Ascending aorta (tissue), 2 donors: ENCODE data around the gene NOP53. TPM values are rescaled to one million over a fixed set of nuclear protein-coding genes. Genes with fewer than 3 reads are reported as not detected.
"Not testable (repeated sequence)": the region's sequence is repeated elsewhere in the genome, so short reads cannot be mapped to it uniquely, and the experiment has no call there.

ENCODE experiments used
- DNase-seq, 2 donors: peaks; one replicate each; pipeline ENCODE4 v3.0.0-alpha.2; 2019; ENCODE audit warnings: low spot score in 2 of 2
- H3K27ac ChIP-seq, 2 donors: fragments of 200-600 bp; sonication (generic); one replicate each; pipeline ENCODE4 v1.5.1; 2016 to 2017; ENCODE audit warnings: mild to moderate bottlenecking in 1 of 2
- H3K27me3 ChIP-seq: fragments of 200-600 bp; sonication (generic); one replicate; pipeline ENCODE4 v1.5.1; 2017
- H3K36me3 ChIP-seq, 2 donors: fragments of 200-600 bp; sonication (generic); one replicate each; pipeline ENCODE4 v1.5.1; 2016
- H3K4me1 ChIP-seq, 2 donors: fragments of 200-600 bp; sonication (generic); one replicate each; pipeline ENCODE4 v1.5.1; 2016 to 2017; ENCODE audit warnings: mild to moderate bottlenecking in 1 of 2
- H3K4me3 ChIP-seq, 2 donors: fragments of 200-600 bp; sonication (generic); one replicate each; pipeline ENCODE4 v1.5.1; 2016 to 2017; ENCODE audit warnings: mild to moderate bottlenecking in 1 of 2
- H3K9me3 ChIP-seq, 2 donors: fragments of 200-600 bp; sonication (generic); one replicate each; pipeline ENCODE4 v1.5.1; 2016
- intact Hi-C: fragments of 100-400 bp; cut with DNase I; formaldehyde crosslinking; loops from one replicate; pipeline ENCODE4 v1.15.1; 2023
- total RNA-seq: library from RNA; depleted of rRNA; stranded (reverse); fragments of >200 nt; gene quantifications from one replicate; pipeline ENCODE4 v1.1.0, GENCODE V29; 2016
- TF ChIP-seq, protein P1 (sequence below), 3 experiments: fragments of 200-600 bp in 2 of 3; fragments of 450-650 bp in 1 of 3; sonication (generic) in 2 of 3; IDR thresholded peaks; one replicate each; pipeline ENCODE4 v1.5.1; 2016 to 2019; ENCODE audit warnings: antibody characterized with exemption in 3 of 3, mild to moderate bottlenecking in 1 of 3, moderate library complexity in 1 of 3

NOP53 gene
- total RNA-seq, 1 donor from 2014 or later: 385 TPM

DNA sequence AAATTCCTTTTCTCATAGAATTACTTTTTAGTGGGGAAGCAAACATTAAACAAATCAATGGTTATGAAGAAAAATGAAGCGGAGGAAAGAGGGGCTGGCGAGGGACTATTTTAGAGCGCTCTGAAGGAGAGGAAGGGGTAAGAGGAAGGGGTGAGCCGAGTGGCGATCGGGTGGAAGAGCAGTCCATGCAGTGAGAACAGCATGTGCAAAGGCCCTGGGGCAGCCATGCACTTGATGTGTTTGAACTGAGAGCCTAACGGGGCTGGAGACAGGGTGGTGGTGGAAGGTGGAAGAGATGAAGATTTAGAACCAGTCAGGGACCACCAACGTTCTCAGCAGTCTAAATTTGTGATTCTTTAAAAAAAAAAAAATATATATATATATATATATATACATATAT lies 14.4 kb upstream of the NOP53 start:
- no peak overlapping the region for H3K4me3 ChIP-seq
- peak overlapping the region; percentile 89 to 95 for H3K27ac ChIP-seq
- TF ChIP-seq, protein P1, sequence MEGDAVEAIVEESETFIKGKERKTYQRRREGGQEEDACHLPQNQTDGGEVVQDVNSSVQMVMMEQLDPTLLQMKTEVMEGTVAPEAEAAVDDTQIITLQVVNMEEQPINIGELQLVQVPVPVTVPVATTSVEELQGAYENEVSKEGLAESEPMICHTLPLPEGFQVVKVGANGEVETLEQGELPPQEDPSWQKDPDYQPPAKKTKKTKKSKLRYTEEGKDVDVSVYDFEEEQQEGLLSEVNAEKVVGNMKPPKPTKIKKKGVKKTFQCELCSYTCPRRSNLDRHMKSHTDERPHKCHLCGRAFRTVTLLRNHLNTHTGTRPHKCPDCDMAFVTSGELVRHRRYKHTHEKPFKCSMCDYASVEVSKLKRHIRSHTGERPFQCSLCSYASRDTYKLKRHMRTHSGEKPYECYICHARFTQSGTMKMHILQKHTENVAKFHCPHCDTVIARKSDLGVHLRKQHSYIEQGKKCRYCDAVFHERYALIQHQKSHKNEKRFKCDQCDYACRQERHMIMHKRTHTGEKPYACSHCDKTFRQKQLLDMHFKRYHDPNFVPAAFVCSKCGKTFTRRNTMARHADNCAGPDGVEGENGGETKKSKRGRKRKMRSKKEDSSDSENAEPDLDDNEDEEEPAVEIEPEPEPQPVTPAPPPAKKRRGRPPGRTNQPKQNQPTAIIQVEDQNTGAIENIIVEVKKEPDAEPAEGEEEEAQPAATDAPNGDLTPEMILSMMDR (IDR thresholded peaks at IDR 0.05): no peak
- H3K27me3 ChIP-seq: no peaks in the 10 kb centered on the region
- no peaks in the 10 kb centered on the region for H3K9me3 ChIP-seq
- H3K36me3 ChIP-seq: peaks cover 36 to 65% of the 10 kb centered on the region in 2 donors
- peaks cover 6 to 26% of the 10 kb centered on the region in 2 donors for H3K4me1 ChIP-seq
- intact Hi-C loops: no loop called here
- DNase-seq: no peak

DNA sequence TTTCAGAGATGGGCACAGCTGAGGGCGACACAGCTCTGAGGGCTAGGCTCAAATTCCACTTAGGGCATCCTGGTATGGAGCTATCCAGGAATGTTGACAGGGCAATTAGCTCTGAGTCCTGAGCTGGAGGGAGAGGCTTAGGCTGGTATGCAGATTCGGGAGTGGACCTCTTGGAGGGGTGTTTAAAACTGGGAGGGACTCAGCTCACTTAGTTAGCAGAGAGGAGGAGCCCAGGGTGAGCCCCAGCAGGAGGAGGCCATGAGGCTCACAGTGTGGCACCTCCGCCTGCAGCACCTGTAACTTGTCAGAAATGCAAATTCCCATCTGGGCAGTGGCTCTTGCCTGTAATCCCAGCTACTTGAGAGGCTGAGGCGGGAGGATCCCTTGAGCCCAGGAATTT lies 10.2 kb upstream of the NOP53 start:
- Histone ChIP-seq H3K36me3 (peaks cover 39 to 72% of the 10 kb centered on the region in 2 donors), H3K4me1 (peaks cover 0 to 5% of the 10 kb centered on the region in 2 donors), H3K27me3 (no peaks in the 10 kb centered on the region), H3K27ac (peak overlapping the region in 1 of 2 donors; percentile 6), H3K9me3 (no peaks in the 10 kb centered on the region), H3K4me3 (no peak overlapping the region)
- intact Hi-C loops: no loop called here
- TF ChIP-seq, protein P1 (IDR thresholded peaks at IDR 0.05): no peak
- no peak for DNase-seq

DNA sequence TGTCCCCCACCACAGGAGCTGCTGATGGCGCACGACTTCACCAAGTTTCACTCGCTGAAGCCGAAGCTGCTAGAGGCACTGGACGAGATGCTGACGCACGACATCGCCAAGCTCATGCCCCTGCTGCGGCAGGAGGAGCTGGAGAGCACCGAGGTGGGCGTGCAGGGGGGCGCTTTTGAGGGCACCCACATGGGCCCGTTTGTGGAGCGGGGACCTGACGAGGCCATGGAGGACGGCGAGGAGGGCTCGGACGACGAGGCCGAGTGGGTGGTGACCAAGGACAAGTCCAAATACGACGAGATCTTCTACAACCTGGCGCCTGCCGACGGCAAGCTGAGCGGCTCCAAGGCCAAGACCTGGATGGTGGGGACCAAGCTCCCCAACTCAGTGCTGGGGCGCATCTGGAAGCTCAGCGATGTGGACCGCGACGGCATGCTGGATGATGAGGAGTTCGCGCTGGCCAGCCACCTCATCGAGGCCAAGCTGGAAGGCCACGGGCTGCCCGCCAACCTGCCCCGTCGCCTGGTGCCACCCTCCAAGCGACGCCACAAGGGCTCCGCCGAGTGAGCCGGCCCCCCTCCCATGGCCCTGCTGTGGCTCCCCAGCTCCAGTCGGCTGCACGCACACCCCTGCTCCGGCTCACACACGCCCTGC lies 4.4 kb upstream of the NOP53 start:
- no peak for DNase-seq
- Histone ChIP-seq H3K9me3 (no peaks in the 10 kb centered on the region), H3K4me1 (peaks cover 12 to 17% of the 10 kb centered on the region in 2 donors), H3K36me3 (peaks cover 42 to 54% of the 10 kb centered on the region in 2 donors), H3K27ac (peak overlapping the region in 1 of 2 donors; percentile 99), H3K4me3 (no peak overlapping the region), H3K27me3 (no peaks in the 10 kb centered on the region)
- intact Hi-C loops: no loop called here
- TF ChIP-seq, protein P1 (IDR thresholded peaks at IDR 0.05): no peak

DNA sequence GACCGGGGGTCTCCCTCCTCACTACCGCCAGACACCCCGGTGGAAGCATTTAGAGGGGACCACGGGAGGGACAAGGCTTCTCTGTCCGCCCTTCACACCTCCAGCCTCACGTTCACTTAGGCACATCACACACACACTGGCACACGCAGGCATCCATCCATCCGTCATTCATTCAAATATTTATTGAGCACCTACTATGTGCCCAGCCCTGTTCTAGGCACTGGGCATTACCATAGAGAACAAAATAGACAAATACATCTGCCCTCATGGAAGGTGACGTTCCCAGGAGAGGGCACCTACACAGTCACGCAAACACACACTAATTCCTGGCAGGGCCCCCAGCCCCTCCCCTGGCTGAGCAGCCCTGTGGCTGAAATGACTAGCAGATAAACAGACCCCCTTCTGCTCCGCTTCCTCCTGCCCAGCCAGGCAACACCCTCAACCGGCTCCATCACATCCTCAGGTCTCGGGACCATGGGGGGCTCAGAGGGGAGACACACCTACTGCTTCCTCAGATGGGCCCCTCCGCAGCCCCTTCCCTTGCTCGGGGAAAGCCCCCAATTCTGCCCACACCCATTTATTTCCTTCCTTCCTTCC lies 3.7 kb upstream of the NOP53 start:
- Histone ChIP-seq H3K27ac (peak overlapping the region; percentile 98 to 99), H3K4me3 (no peak overlapping the region), H3K27me3 (no peaks in the 10 kb centered on the region), H3K36me3 (peaks cover 38 to 48% of the 10 kb centered on the region in 2 donors), H3K4me1 (peaks cover 12 to 23% of the 10 kb centered on the region in 2 donors), H3K9me3 (no peaks in the 10 kb centered on the region)
- intact Hi-C loops: no loop called here
- no peak for DNase-seq
- TF ChIP-seq, protein P1 (IDR thresholded peaks at IDR 0.05): no peak

DNA sequence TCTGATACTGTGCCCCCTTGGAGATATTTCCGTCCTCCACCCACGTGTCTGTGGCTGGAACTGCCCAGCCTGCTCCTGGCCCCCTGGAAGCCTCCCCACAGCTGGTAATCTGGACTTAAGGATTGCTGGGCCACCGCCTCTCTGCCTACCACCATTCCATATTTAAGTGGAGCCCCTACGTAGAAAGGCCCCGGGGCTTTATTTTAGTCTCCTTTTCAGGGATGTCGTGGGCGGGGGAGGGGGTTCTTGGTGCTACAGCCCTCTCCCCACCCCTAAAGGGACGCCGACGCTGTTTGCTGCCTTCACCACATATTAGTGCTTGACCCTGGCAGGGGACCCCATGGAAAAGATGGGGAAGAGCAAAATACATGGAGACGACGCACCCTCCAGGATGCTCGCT lies 2.7 kb upstream of the NOP53 start:
- Histone ChIP-seq H3K27me3 (no peaks in the 10 kb centered on the region), H3K27ac (peak overlapping the region; percentile 98 to 99), H3K4me3 (peak overlapping the region; percentile 34 to 54), H3K9me3 (no peaks in the 10 kb centered on the region), H3K4me1 (peaks cover 15 to 24% of the 10 kb centered on the region in 2 donors), H3K36me3 (peaks cover 47 to 52% of the 10 kb centered on the region in 2 donors)
- TF ChIP-seq, protein P1 (IDR thresholded peaks at IDR 0.05): no peak
- intact Hi-C loops: loop anchor here (1.0 kb wide), 5 partner anchors 13 to 227 kb away; partner anchors contain the start of genes EHD2 and NAPA
- no peak for DNase-seq

DNA sequence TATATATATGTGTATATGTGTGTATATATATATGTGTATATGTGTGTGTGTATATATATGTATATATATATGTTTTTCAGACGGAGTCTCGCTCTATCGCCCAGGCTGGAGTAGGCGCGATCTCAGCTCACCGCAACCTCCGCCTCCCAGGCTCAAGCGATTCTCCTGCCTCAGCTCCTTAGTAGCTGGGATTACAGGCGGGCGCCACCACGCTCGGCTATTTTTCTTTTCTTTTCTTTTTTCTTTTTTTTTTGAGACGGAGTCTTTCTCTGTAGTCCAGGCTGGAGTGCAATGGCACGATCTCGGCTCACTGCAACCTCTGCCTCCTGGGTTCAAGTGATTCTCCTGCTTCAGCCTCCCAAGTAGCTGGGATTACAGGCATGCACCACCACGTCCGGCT lies 783 bp downstream of the NOP53 start:
- intact Hi-C loops, H3K27me3 ChIP-seq, DNase-seq, H3K9me3 ChIP-seq, H3K27ac ChIP-seq: not testable (repeated sequence)
- H3K36me3 ChIP-seq: peaks cover 51 to 52% of the 10 kb centered on the region in 2 donors
- peak overlapping the region; percentile 67 to 79 for H3K4me3 ChIP-seq
- H3K4me1 ChIP-seq: peaks cover 15 to 24% of the 10 kb centered on the region in 2 donors
